ENCODE results near the gene PEX26. TPM values are rescaled to one million over a fixed set of nuclear protein-coding genes. Genes with fewer than 3 reads are reported as not detected.

The PEX26 gene
- total and polyA plus RNA-seq, 2 of the 13 experiments (the other 11 are each of a cell fraction or from before 2014, with no cell fraction given), result 10.6 to 25.1 TPM

DNA sequence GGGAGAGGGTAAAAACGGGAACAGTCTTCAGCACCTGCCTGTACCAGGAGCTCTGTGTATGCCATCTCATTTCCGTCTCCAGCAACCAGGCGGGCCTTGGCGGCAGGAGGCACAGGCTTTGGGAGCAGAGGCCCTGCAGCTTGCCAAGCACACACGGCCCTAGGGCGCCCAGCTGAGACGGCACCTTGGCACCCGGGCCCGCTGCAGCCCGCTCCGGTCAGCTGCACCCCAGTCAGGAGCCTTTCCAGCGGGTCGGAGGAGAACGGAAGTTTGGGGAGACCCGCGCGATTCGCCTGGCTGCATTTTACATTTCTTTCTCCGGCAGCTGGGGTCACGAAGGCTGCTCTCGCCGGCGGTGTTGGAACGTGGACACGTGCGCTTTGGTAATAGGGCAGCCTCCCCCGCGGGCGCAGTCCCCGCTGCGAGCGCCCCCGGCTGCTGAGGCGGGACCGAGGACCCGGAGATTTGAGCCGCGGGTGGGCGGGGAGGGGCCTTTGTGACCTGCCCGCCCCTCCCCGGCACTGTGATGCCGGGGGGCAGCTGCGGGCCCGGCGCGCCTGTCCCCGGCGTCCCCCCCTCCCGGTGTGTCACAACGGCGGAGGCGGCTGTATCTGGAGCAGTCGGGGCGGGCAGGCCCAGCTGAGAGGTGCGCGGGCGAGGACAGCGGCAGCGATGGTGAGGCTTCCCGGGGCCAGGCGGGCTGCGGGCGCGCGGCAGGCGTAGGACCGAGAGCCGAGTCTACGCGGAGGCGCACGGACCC is 32.6 kb downstream of the PEX26 start, which contains the start of gene TUBA8 (continued):
- TF ChIP-seq, protein P1, sequence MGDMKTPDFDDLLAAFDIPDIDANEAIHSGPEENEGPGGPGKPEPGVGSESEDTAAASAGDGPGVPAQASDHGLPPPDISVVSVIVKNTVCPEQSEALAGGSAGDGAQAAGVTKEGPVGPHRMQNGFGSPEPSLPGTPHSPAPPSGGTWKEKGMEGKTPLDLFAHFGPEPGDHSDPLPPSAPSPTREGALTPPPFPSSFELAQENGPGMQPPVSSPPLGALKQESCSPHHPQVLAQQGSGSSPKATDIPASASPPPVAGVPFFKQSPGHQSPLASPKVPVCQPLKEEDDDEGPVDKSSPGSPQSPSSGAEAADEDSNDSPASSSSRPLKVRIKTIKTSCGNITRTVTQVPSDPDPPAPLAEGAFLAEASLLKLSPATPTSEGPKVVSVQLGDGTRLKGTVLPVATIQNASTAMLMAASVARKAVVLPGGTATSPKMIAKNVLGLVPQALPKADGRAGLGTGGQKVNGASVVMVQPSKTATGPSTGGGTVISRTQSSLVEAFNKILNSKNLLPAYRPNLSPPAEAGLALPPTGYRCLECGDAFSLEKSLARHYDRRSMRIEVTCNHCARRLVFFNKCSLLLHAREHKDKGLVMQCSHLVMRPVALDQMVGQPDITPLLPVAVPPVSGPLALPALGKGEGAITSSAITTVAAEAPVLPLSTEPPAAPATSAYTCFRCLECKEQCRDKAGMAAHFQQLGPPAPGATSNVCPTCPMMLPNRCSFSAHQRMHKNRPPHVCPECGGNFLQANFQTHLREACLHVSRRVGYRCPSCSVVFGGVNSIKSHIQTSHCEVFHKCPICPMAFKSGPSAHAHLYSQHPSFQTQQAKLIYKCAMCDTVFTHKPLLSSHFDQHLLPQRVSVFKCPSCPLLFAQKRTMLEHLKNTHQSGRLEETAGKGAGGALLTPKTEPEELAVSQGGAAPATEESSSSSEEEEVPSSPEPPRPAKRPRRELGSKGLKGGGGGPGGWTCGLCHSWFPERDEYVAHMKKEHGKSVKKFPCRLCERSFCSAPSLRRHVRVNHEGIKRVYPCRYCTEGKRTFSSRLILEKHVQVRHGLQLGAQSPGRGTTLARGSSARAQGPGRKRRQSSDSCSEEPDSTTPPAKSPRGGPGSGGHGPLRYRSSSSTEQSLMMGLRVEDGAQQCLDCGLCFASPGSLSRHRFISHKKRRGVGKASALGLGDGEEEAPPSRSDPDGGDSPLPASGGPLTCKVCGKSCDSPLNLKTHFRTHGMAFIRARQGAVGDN (CRISPR knock-in tag; IDR thresholded peaks at IDR 0.05), result peak; percentile 78
- peak; percentile 19; the same call in 1 of the 2 replicates for TF ChIP-seq FOXC1 (CRISPR knock-in tag; IDR thresholded peaks at IDR 0.05; ENCODE audit: borderline replicate concordance)
- TF ChIP-seq ZNF552 (CRISPR knock-in tag; IDR thresholded peaks at IDR 0.05; ENCODE audit: borderline replicate concordance), result no peak
- no peak for TF ChIP-seq ZNF292 (CRISPR knock-in tag; IDR thresholded peaks at IDR 0.05; ENCODE audit: borderline replicate concordance, low read depth)
- no peak for TF ChIP-seq GATAD2A (CRISPR knock-in tag; IDR thresholded peaks at IDR 0.05)
- TF ChIP-seq, protein P2, sequence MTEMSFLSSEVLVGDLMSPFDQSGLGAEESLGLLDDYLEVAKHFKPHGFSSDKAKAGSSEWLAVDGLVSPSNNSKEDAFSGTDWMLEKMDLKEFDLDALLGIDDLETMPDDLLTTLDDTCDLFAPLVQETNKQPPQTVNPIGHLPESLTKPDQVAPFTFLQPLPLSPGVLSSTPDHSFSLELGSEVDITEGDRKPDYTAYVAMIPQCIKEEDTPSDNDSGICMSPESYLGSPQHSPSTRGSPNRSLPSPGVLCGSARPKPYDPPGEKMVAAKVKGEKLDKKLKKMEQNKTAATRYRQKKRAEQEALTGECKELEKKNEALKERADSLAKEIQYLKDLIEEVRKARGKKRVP (CRISPR knock-in tag; IDR thresholded peaks at IDR 0.05), result peak in 1 of 2 experiments; percentile 32; a peak in 1 of 4 replicates
- TF ChIP-seq, protein P3, sequence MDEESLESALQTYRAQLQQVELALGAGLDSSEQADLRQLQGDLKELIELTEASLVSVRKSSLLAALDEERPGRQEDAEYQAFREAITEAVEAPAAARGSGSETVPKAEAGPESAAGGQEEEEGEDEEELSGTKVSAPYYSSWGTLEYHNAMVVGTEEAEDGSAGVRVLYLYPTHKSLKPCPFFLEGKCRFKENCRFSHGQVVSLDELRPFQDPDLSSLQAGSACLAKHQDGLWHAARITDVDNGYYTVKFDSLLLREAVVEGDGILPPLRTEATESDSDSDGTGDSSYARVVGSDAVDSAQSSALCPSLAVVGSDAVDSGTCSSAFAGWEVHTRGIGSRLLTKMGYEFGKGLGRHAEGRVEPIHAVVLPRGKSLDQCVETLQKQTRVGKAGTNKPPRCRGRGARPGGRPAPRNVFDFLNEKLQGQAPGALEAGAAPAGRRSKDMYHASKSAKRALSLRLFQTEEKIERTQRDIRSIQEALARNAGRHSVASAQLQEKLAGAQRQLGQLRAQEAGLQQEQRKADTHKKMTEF (CRISPR knock-in tag; IDR thresholded peaks at IDR 0.05), result peak; percentile 42; the same call in 1 of the 2 replicates
- no peak for TF ChIP-seq TOPORS (CRISPR knock-in tag; IDR thresholded peaks at IDR 0.05)
- TF ChIP-seq ZNF274 (CRISPR knock-in tag; IDR thresholded peaks at IDR 0.05), result peak; percentile 22; the same call in 1 of the 2 replicates
- no peak for TF ChIP-seq ZNF510 (CRISPR knock-in tag; IDR thresholded peaks at IDR 0.05; ENCODE audit: low read depth)
- TF ChIP-seq, protein P4, sequence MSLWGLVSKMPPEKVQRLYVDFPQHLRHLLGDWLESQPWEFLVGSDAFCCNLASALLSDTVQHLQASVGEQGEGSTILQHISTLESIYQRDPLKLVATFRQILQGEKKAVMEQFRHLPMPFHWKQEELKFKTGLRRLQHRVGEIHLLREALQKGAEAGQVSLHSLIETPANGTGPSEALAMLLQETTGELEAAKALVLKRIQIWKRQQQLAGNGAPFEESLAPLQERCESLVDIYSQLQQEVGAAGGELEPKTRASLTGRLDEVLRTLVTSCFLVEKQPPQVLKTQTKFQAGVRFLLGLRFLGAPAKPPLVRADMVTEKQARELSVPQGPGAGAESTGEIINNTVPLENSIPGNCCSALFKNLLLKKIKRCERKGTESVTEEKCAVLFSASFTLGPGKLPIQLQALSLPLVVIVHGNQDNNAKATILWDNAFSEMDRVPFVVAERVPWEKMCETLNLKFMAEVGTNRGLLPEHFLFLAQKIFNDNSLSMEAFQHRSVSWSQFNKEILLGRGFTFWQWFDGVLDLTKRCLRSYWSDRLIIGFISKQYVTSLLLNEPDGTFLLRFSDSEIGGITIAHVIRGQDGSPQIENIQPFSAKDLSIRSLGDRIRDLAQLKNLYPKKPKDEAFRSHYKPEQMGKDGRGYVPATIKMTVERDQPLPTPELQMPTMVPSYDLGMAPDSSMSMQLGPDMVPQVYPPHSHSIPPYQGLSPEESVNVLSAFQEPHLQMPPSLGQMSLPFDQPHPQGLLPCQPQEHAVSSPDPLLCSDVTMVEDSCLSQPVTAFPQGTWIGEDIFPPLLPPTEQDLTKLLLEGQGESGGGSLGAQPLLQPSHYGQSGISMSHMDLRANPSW (CRISPR knock-in tag; IDR thresholded peaks at IDR 0.05; ENCODE audit: borderline replicate concordance), result no peak
- TF ChIP-seq, protein P5, sequence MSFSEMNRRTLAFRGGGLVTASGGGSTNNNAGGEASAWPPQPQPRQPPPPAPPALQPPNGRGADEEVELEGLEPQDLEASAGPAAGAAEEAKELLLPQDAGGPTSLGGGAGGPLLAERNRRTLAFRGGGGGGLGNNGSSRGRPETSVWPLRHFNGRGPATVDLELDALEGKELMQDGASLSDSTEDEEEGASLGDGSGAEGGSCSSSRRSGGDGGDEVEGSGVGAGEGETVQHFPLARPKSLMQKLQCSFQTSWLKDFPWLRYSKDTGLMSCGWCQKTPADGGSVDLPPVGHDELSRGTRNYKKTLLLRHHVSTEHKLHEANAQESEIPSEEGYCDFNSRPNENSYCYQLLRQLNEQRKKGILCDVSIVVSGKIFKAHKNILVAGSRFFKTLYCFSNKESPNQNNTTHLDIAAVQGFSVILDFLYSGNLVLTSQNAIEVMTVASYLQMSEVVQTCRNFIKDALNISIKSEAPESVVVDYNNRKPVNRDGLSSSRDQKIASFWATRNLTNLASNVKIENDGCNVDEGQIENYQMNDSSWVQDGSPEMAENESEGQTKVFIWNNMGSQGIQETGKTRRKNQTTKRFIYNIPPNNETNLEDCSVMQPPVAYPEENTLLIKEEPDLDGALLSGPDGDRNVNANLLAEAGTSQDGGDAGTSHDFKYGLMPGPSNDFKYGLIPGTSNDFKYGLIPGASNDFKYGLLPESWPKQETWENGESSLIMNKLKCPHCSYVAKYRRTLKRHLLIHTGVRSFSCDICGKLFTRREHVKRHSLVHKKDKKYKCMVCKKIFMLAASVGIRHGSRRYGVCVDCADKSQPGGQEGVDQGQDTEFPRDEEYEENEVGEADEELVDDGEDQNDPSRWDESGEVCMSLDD (CRISPR knock-in tag; IDR thresholded peaks at IDR 0.05; ENCODE audit: borderline replicate concordance), result no peak
- TF ChIP-seq GABPB1 (CRISPR knock-in tag; IDR thresholded peaks at IDR 0.05), result peak; percentile 36; the same call in 1 of the 2 replicates
- TF ChIP-seq ZNF333 (CRISPR knock-in tag; IDR thresholded peaks at IDR 0.05; ENCODE audit: borderline replicate concordance), result 0 out of 2 replicates have a peak, but pooled peaks have one; percentile 18
